Endometrium (tissue), 2 donors: ENCODE data around the gene HS3ST2.
"Not testable (repeated sequence)": the region's sequence is repeated elsewhere in the genome, so short reads cannot be mapped to it uniquely, and the experiment has no call there.

Experiments used
- FAIRE-seq: peaks from 2 replicates; lab custom pipeline; 2012; peaks lifted over from hg19 to GRCh38; lab: Jason Lieb, UNC
- donor health status: control.
- donor health status: control.

Gene HS3ST2

DNA sequence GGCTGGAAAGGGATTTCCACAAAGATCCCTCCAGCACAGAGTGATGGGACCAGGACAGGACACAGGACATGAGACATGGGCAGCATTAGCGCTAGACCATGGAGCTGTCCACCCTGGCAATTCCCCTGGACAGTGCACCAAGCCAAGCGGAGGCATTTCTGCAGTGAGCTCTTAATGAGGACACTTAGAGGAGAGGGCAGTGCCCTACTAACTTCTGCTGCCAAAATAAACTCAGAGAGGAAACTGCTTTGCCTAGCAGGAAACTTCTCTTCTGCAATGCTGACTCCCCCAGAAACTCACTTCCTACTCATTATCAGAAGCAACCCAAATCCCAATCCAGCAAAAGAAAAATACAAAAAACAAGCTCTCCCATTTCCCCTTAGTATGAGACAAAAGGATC is 119.2 kb downstream of the HS3ST2 start:
- FAIRE-seq: no peak

DNA sequence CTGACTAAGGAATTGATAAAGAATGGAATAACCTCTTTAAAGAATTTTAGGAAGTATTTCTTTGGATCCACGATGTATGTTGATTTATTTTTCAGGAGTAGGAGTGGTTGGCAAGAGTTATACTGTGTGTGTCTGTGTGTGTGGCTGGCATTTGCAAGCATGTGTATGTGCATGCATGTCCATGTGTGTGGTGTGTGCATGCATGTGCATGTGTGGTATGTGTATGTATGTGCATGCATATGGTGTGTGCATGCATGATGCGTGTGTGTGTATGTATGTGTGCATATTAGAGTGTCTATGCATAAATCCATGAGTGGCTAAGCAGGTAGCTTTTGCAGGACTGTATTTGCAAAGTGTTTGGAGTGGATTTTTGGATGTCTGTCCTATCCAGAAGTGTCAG is 120.8 kb downstream of the HS3ST2 start:
- FAIRE-seq: no peak

DNA sequence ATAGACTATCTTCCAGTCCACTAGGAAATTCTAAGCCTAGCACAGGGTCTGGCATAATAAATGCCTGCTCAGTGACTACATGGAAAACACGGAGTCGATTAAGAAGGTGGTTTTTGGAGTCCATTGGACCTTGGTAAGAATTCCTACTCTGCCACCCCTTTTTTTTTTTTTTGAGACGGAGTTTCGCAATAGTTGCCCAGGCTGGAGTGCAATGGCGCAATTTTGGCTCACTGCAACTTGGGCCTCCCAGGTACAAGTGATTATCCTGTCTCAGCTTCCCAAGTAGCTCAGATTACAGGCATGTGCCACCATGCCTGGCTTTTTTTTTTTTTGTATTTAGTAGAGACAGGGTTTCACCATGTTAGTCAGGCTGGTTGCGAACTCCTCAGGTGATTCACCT is 123.2 kb downstream of the HS3ST2 start:
- FAIRE-seq: no peak

DNA sequence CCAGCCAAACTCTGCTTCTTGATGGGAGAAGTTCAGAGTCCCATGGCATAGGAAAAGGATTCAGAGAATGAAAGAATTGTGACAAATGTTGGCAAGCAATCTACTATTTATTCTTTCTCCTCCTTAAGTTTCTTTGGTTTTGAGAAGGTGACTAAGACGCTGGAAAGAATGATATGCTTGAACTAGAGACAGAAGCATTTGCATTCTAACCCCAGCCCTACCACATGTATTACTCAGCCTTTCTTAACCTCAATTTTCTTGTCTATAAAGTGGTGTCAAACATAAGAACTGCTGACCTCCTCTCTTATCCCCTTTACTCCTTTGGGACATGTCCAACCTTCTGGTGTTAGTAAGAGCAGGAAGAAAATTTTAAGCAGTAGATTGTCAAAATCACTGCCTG is 124.7 kb downstream of the HS3ST2 start:
- FAIRE-seq: no peak

DNA sequence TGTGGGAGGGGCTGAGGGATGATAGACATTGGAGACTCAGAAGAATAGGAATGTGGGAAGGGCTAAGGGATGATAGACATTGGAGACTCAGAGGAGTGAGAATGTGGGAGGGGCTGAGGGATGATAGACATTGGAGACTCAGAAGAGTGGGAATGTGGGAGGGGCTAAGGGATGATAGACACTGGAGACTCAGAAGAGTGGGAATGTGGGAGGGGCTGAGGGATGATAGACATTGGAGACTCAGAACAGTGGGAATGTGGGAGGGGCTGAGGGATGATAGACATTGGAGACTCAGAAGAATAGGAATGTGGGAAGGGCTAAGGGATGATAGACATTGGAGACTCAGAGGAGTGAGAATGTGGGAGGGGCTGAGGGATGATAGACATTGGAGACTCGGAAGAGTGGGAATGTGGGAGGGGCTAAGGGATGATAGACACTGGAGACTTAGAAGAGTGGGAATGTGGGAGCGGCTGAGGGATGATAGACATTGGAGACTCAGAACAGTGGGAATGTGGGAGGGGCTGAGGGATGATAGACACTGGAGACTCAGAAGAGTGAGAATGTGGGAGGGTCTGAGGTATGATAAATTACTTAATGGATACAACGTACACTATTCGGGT is 125.9 kb downstream of the HS3ST2 start:
- not testable (repeated sequence) for FAIRE-seq

DNA sequence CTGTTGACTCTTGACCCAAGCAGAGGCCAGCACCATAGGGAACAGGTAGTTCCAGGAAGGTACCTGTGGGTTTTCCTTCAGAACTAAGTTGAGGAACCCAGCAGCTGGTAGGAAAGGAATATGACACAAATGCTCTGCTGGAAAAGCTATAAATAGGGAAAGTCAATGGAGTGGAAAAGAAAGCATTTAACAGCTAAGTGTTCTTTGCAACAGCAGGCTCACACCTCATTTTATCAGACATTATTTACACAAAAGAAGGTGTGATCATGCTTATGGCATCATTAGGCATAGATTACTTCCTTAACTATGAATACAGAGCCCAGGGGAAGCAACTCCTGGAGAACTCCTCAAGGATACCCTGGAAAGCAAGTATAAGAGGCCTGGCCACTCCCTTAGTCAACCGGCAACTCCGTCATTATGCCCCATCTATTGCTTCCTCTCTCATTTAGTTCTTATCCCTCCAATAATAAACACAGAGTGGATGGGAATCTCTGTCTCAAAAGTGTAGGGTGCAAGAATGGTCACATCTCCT is 128.1 kb downstream of the HS3ST2 start:
- FAIRE-seq: no peak

DNA sequence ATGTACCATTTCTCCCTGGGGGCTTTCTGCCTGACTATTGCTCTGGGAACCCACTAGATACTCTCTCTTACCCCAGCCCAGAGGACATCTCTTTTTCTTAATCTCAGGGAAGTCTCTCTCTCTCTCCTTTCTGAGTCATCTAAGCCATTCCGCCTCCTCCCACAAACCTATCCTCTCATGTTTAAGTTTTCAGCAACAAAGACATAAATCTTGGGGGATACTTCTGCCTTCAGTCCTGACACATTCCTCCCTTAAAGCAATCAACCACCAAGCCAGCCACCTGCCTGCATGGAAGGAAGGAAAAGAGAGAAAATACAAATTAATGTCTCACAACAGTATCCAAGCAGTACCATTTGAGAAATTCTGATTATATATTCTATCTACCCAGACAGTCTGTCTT is 128.8 kb downstream of the HS3ST2 start:
- FAIRE-seq: no peak

DNA sequence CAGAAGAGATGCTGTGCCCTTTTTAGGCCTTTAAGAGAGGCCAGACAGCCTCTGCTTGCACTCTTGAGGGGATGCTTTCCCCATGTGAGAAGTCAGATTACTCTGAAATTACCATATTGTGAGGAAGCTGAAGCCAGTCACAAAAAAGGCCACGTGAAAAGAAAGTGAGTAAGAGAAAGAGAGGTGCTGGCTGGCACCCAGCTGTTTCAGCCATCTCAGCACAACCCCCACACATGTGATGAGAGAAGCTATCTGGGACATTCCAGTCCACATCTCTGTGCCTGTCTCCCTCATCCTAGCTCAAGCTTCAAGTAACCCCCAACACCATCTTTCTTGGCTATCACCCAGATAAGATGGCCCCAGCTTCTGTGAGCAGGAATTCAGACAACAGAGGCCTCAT is 131.4 kb downstream of the HS3ST2 start:
- no peak for FAIRE-seq

DNA sequence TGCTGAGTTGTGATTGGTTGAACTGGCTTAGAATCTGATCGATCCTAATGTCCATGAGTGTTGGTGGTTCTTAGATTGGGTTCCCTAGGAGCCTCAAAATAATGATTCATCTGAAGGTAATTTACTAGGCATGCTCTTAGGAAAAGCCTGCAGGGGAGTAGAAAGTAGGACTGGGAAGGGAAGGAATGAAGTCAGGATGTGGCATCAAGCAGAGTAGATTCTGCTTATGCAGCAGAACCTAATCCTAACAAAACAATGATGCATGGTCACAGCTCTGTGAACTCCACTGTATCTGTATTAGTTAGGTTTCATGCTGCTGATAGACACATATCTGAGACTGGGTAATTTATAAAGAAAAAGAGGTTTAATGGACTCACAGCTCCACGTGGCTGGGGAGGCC is 132.5 kb downstream of the HS3ST2 start:
- FAIRE-seq: no peak

DNA sequence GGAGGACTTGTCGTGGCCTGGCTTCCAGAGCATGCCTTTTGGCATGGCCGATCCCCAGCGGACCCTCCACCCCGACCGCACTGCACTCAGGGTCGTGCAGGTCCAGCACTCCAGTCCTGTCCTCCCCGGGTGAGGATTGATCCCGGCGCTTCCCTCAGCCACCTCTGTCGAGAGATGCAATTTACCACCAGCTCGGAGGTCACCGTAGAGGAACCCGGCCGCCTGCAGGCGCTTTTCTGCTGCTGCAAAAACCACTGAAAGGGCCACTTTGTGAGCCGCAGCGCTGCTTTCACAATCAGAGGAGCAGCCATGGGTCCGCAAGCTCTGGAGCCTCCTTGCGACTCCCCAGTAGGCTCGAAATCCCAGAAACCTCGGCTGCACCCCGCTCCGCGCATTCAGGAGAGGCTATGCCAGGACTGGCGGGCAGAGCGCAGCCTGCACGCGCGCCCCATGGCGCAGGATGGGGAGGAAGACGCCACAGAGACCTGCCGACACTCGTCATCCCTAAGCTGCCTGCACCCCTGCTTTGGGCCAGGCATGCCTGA is 134.2 kb downstream of the HS3ST2 start:
- no peak for FAIRE-seq

DNA sequence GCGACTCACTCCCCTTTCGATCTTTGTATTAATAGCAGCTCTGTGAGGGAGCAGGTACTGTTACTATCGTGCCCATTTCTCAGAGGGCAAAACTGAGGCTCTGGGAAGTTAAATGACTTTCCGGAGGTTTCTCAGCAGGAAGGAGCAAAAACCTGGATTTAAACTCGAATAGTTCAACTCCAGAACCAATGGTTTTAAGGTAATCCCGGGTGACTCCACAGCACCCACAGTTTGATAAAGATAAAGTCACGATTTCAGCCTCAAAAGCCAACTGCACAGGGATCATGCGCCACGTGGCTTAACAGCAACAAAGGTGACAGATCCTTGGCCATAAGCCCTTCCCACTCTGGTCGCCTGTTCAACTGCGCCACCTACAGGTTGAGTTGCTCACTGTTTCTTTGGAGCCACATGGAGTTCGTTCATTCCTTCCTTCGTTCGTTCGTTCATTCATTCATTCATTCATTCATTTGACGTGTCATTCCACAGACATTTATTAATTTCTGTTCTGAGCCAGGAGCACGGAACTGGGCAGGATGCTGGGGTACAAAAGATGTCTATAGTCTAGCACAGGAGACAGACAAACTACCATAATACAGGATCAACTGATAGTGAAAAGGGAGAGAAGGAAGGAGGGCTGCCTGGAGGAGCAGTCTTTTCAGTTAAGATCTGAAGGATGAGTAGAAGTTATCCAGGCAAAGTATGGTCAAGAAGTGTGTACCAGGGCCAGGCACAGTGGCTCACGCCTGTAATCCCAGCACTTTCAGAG is 134.8 kb downstream of the HS3ST2 start:
- no peak for FAIRE-seq

DNA sequence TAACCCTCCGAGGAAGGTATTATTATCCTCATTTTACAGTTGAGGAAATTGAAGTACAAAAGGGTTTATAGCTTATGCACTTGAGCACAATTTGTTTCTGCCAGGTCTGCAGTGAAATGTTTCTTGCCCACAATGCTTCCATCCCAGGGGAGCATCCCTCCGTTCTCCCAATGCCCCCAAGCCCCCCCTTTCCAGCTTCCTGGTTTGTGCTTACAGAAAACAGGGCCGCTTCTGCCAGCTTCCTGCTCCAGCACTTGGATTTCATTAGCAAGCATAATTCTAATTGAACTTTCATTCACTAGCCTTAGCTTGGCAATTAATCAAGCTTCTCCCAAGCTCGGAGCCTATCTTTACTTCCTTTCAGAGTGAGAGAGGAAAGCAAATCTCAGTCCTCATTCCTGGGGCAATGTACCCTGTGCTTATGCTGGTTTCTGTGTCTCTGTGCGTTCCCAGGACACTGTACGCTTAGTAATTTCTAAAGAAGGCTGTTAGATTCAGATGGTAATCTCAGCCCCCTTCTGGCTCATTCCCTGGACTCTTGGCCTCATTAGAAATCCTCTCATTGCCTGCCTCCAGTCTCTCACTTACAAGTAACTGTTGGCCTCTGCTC is 141.6 kb downstream of the HS3ST2 start:
- FAIRE-seq: no peak

DNA sequence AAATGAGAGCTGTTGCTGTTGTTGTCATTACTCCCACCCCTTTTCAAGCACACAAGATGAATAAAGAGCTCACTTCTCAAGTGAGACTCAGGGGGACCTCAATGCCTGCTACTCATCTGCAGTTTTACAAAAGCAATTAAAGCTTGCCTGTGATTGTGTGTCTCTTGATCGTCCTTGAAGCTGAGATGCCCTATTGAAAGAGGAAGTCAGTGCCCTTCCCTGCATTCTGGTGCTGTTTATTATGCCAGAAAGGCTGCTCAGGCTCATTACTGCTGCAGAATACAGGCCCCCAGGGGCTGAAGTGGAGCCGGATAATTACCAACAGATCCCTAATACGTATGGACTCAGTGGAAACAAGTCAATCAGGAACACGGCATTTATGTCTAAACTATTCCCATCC is 147.2 kb downstream of the HS3ST2 start:
- no peak for FAIRE-seq

DNA sequence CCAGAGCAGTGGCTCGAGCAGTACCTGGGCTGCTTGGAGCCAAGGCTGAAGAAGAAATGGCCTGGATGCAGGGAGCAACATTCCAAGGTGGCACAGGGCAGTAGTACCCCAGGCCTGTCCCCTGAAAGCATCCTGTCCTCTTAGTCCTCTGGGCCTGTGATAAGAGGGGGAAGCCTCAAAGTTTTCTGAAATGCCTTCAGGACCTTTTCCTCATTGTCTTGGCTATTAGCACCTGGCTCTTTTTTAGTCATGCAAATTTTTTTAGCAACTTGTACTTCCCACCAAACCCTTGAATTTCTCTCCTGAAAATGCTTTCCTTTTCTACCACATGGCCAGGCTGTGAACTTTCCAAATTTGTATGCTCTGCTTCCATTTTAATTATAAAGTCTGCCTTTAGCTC is 148.9 kb downstream of the HS3ST2 start:
- FAIRE-seq: no peak
